Activated T-helper 2 cell treated with anti-CD3 and anti-CD28 coated beads, Interferon-gamma antibody, Interleukin-2, Interleukin-4, amounts not matched to agents 10 μg/mL and 5 μg/mL and 100 μg/mL, durations not matched to agents 14 hours and 24 hours and 36 hours (primary cell): ENCODE data around the gene DAPK3. TPM values are rescaled to one million over a fixed set of nuclear protein-coding genes. Genes with fewer than 3 reads are reported as not detected.

Source experiments
- DNase-seq: peaks from one replicate; pipeline ENCODE4 v3.0.0; 2021; ENCODE audit warnings: low spot score
- H3K27ac Mint-ChIP-seq: one replicate; pipeline ENCODE4 v1.8.0; 2021; ENCODE audit warnings: mixed read lengths
- H3K27me3 Mint-ChIP-seq: one replicate; pipeline ENCODE4 v1.8.0; 2021; ENCODE audit warnings: low read depth, mixed read lengths
- H3K36me3 Mint-ChIP-seq: one replicate; pipeline ENCODE4 v1.8.0; 2021; ENCODE audit warnings: low read depth, mixed read lengths
- H3K4me1 Mint-ChIP-seq: one replicate; pipeline ENCODE4 v1.8.0; 2021; ENCODE audit warnings: low read depth, mixed read lengths
- H3K4me3 Mint-ChIP-seq: one replicate; pipeline ENCODE4 v1.8.0; 2021; ENCODE audit warnings: low read depth, mild to moderate bottlenecking, moderate library complexity, mixed read lengths
- H3K9me3 Mint-ChIP-seq: one replicate; pipeline ENCODE4 v1.8.0; 2021; ENCODE audit warnings: mixed read lengths
- intact Hi-C: fragments of 100-400 bp; cut with micrococcal nuclease; formaldehyde crosslinking; loops from one replicate; pipeline ENCODE4 v1.15.1; 2023
- total RNA-seq: library from RNA; stranded (reverse); gene quantifications from 2 replicates; pipeline ENCODE4 v1.2.3, GENCODE V29; 2022

Gene DAPK3
- total RNA-seq, 1 donor from 2014 or later, result 40.1 TPM

DNA sequence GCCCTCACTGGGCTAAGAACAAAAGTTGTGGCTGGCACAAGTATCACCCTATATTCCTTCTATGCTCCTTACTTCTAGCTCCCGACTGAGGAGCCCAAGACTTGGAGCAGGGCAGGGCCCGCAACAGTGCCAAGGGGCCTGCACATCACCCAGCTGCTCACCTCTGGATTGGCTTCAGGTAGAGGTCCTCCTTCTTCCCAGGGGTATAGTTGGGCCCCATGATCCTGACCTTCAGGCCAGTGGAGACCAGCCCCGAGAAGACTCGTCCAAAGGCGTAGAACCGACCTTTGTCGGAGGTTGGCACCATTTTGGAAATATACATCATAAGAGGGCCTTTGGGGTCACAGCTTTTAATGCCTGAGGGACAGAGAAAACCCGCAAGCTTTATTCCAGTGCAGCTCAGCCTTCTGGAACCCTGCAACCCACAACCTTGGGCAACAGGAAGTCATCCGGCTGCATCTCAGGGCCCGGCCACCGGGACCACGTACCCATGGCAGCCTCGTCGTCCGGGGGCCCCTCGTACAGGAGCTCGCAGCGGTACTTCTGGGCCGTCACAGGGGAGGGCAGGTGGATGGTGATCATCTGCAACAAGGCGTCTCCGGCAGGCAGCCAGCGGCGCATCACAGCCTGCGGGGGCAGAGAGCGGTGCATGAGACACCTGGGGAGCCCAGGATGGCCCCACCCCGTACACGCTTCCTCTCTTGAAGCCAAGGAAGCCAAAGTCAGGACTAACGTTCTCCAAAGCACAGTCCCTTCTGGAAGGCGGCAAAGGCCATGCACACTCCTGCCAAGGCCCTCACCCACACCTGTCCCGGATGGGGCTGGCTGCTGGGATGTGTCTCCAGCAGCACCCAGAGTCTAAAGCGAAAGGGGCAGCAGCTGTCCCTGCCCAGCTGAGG lies 9.7 kb upstream of the DAPK3 start:
- H3K36me3 Mint-ChIP-seq, result peaks cover 96% of the 10 kb centered on the region
- H3K4me1 Mint-ChIP-seq, result peaks cover 19% of the 10 kb centered on the region
- intact Hi-C loops, result loop anchor here (10.0 kb wide), 1 partner anchor 216 kb away; the partner anchor contains the start of genes APBA3 and MRPL54
- H3K27me3 Mint-ChIP-seq, result no peaks in the 10 kb centered on the region
- no peak for DNase-seq
- H3K9me3 Mint-ChIP-seq, result no peaks in the 10 kb centered on the region
- H3K4me3 Mint-ChIP-seq, result no peak overlapping the region
- H3K27ac Mint-ChIP-seq, result no peak overlapping the region

DNA sequence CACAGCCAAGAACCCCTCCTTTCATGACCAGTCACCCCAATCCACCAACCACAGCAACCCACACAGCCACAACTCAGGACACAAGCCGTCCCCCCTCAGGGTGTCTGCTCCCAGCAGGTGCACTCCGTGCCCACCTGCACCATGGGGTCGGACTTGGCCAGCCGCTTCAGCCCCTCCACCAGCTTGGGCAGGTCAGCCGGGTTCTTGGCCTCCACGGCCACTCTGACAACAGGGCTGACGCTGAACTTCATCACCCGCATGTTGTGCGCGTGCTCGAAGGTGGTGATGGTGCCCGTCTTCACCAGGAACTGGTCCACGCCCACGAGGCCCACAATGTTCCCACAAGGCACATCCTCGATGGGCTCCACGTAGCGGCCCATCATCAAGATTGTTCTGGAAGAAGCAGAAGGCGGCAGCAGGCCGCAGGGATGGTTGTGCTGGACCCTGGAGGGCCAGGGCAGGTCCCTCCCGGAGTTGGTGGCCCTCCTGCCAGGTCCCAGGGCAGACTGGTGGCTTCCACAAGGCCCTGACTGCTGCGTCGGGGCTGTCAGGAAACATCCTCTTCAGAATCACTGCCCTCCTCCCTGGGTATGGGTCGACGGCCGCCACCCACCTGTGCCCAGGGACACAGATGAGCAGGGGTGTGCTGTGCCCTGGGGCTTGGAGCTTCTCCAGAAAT lies 8.9 kb upstream of the DAPK3 start:
- no peak for DNase-seq
- Mint-ChIP-seq H3K4me1 (peaks cover 19% of the 10 kb centered on the region), H3K27ac (no peak overlapping the region), H3K36me3 (peaks cover 91% of the 10 kb centered on the region), H3K9me3 (no peaks in the 10 kb centered on the region), H3K27me3 (no peaks in the 10 kb centered on the region), H3K4me3 (no peak overlapping the region)
- intact Hi-C loops, result loop anchor here (10.0 kb wide), 1 partner anchor 215 kb away; the partner anchor contains the start of genes APBA3 and MRPL54

DNA sequence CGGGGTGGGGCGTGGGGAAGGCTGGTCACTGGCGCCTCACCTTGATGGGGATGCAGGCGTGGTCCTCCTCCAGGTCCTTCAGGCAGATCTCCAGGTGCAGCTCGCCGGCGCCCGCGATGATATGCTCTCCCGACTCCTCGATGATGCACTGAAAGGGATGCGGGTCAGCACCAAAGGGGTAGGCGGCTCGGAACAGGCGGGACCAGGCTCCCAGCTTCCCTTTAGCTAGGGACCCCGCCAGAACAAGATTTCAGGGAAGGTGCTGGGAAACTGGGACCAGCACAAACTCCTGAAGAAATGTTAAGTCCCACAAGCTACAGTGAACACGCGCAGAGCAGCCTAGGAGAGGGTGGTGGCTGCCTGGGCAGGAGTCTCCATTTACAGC lies 8.4 kb upstream of the DAPK3 start:
- H3K27me3 Mint-ChIP-seq, result no peaks in the 10 kb centered on the region
- peaks cover 18% of the 10 kb centered on the region for H3K4me1 Mint-ChIP-seq
- intact Hi-C loops, result no loop called here
- DNase-seq, result no peak
- H3K27ac Mint-ChIP-seq, result no peak overlapping the region
- peaks cover 86% of the 10 kb centered on the region for H3K36me3 Mint-ChIP-seq
- no peak overlapping the region for H3K4me3 Mint-ChIP-seq
- H3K9me3 Mint-ChIP-seq, result no peaks in the 10 kb centered on the region

DNA sequence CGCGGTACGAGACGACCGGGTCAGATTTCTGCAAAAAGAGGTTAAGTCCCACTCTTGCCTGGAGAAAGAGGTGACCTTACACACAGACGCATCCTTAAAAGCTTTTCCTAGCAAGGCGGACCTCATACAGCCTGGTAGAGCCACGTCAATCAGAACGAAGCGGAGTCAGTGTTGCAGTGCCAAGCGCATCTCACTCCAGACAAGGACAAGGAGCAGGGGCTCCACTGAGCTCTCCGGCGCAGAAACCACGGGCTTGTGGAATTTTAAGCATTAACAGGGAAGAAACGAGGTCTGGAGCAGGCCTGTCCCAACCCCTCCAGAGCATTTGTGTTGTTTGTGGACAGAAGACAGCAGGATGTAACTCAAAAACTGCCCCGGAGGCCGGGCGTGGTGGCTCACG lies 7.2 kb upstream of the DAPK3 start:
- H3K4me3 Mint-ChIP-seq, result no peak overlapping the region
- no peaks in the 10 kb centered on the region for H3K9me3 Mint-ChIP-seq
- intact Hi-C loops, result no loop called here
- H3K4me1 Mint-ChIP-seq, result peaks cover 7% of the 10 kb centered on the region
- H3K27ac Mint-ChIP-seq, result no peak overlapping the region
- H3K36me3 Mint-ChIP-seq, result peaks cover 74% of the 10 kb centered on the region
- DNase-seq, result no peak
- no peaks in the 10 kb centered on the region for H3K27me3 Mint-ChIP-seq

DNA sequence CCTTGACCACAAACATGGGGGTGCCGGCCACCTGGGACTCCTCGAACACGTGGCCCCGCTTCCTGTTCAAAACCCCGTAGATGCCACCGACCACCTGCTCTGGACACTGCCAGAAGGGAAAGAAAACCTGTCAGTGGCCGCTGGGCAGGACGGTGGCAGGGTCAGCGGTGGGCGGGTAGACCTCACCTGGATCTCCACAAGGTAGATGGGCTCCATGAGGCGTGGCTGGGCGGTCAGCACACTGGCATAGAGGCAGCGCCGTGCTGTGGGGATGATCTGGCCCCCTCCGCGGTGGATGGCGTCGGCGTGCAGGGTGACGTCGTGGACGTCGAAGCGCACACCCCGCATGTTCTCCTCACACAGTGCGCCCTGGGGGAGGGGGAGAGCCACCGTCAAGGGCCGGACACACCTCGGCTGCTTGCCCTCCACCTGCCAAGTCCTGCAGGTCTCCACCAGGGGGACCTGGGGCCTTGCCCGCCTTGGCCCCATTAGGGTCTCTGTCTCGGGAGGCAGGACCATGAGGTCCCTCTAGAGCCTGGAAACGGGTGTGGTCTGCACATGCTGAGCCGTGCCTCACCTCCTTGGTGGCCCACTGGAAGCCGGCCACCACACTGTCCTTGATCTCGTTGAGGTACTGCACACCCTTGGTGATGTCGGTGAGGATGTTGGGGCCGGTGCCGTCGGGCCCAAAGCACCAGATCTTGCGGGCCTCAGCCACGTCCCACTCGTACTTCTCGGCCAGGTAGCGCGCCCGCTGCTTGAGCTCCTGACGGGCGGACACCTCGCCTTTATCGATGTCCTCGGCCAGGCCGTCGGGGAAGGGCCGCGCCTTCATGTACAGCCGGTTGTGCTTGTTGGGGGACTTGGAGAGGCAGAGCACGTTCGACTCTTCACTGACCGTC lies 6.6 kb upstream of the DAPK3 start:
- peaks cover 68% of the 10 kb centered on the region for H3K36me3 Mint-ChIP-seq
- no peak for DNase-seq
- no peak overlapping the region for H3K27ac Mint-ChIP-seq
- H3K9me3 Mint-ChIP-seq, result no peaks in the 10 kb centered on the region
- no peaks in the 10 kb centered on the region for H3K27me3 Mint-ChIP-seq
- no peak overlapping the region for H3K4me3 Mint-ChIP-seq
- H3K4me1 Mint-ChIP-seq, result peaks cover under 1% of the 10 kb centered on the region
- intact Hi-C loops, result no loop called here

DNA sequence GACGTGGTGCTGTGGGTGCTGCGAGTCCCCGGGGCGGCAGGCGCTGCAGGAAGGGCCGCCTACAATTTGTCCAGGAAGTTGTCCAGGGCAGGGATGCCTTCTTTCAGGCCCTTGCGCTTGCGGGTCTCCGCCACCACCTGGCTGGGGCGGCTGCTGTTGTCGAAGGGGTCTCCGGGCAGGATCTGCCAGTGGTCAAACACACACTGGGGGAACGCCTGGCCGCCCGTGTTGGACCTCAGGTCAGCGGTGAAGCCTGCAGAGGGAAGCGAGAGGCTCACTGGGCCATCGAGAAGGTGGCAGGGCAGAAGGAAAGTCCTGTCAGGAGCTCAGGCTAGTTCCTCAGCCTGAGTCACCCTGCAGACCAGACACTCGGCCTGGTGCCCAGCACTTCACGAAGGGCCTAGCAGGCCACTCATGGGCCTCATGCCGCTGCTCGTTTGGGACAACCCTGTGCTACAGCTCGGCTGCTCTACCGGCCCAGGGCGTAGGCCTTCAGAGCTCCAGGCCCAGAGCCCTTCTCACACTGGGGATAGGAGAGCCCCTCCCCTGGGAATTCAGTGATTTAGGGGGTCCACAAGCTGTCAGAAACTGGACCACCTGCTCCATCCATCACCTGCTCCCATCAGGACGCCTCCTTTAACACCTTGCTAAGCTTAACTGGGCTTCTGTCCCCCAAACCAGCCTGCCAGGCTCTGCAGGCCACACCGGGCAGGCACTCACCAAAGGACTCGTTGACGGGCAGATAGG lies 5.8 kb upstream of the DAPK3 start:
- H3K9me3 Mint-ChIP-seq, result no peaks in the 10 kb centered on the region
- intact Hi-C loops, result no loop called here

DNA sequence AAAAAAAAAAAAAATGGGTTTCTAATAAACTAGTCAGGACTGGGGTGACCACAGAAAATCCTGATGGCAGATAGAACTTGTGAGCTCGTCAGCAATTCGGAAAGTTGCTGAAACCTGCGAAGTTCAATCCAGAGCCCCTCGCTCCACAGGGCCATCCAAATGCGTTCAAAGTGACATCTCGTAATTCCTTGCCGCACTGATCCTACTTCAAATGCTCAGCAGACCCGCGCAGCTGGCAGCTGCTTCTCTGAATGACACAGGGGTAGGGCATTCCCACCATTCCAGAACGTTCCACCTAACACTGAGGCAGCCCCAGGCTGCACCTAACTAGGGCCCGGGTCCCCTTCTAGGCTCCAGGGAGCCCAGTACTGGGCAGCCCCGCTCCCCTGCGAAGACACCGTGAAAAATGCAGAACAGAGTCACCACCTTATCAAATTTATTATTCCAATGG lies 4.8 kb upstream of the DAPK3 start:
- Mint-ChIP-seq H3K36me3 (peaks cover 50% of the 10 kb centered on the region), H3K27me3 (no peaks in the 10 kb centered on the region), H3K4me3 (no peak overlapping the region), H3K27ac (no peak overlapping the region), H3K9me3 (no peaks in the 10 kb centered on the region), H3K4me1 (peaks cover 5% of the 10 kb centered on the region)
- intact Hi-C loops, result no loop called here
- no peak for DNase-seq

More for the DNA sequence above, 5.8 kb upstream of the DAPK3 start:
- Mint-ChIP-seq H3K4me1 (no peaks in the 10 kb centered on the region), H3K27me3 (no peaks in the 10 kb centered on the region), H3K36me3 (peaks cover 60% of the 10 kb centered on the region), H3K27ac (no peak overlapping the region), H3K4me3 (no peak overlapping the region)
- DNase-seq, result no peak

DNA sequence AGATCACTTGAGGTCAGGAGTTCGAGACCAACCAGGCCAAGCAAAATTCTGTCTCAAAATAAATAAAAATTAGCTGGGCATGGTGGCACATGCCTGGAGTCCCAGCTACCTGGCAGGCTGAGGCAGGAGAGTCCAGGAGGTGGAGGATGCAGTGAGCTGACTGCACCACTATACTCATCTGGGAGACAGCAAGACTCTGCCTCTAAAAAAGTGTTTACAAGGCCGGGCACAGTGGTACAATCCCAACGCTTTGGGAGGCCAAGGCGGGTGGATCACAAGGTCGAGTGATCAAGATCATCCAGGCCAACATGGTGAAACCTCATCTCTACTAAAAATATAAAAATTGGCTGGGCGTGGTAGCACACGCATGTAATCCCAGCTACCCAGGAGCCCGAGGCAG lies 4.2 kb upstream of the DAPK3 start:
- DNase-seq, result no peak
- Mint-ChIP-seq H3K4me1 (peaks cover 7% of the 10 kb centered on the region), H3K36me3 (peaks cover 45% of the 10 kb centered on the region), H3K27me3 (no peaks in the 10 kb centered on the region), H3K27ac (no peak overlapping the region), H3K4me3 (no peak overlapping the region), H3K9me3 (no peaks in the 10 kb centered on the region)
- intact Hi-C loops, result no loop called here

DNA sequence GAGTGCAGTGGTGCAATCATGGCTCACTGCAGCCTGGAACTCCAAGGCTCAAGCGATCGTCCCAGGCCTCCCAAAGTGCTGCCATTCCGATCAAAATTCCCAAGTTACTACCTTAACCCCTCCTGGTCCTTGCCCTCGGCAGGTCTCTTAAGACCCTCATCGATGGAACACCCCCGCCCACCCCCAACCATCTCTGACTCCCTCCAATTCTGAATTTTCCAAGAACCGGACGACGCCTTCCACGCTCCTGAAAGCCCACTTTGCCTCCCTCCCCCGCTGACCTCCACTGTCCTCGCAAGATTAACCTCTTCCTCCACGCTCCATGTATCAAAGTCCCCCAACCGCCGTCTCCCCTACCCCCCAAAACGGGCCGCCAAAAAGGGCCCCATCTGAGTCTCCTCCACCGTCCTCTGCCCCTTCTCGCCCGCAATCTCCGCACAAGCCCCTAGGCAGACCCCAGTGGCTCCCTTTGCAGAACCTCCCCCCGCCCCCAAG lies 539 bp downstream of the DAPK3 start:
- Mint-ChIP-seq H3K9me3 (no peaks in the 10 kb centered on the region), H3K4me3 (peak overlapping the region; percentile 91), H3K27ac (peak overlapping the region; percentile 74), H3K4me1 (peaks cover 17% of the 10 kb centered on the region), H3K27me3 (no peaks in the 10 kb centered on the region), H3K36me3 (peaks cover 30% of the 10 kb centered on the region)
- no peak for DNase-seq
- intact Hi-C loops, result no loop called here

DNA sequence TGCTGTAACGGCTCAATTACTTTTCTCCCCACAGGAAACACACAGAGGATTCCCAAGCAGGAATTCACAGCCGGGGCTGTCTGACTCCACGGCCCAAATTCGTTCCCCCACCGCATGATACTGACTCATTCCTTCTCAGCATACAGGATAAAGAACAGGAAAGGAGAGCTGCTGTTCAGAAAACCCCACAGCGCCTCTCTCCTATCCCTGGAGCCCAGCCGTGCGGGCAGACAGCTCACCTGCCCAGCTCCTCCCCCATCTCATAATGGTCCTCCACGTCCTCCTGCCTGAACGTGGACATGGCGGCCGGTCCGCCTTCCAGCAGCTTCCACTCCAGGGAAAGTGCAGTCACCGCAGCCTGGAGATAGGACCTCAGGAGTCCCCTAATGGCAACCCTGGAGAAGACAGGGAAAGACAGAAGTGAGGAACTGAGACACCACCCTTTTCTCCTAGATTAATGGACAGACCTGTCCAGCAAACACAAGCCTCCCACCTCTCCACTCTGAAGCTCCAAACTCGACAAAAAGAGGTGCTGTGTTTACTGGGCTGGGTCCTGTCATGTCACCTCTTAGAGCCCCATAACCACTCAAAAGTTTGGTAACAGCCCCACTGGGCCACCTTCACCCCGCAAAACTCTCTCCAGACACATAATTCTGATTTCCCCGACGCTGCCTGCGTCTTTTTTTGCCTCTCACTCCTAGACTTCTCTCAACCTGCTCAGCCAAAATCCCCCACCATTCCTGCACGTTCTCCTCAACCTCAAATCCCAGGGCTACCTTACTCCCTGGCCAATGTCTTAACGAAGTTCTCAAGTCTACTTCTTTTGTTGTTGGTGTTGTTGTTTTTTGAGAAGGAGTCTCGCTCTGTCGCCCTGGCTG lies 1.2 kb downstream of the DAPK3 start:
- Mint-ChIP-seq H3K4me3 (peak overlapping the region; percentile 91), H3K4me1 (peaks cover 17% of the 10 kb centered on the region), H3K36me3 (peaks cover 34% of the 10 kb centered on the region), H3K9me3 (no peaks in the 10 kb centered on the region), H3K27ac (peak overlapping the region; percentile 74), H3K27me3 (no peaks in the 10 kb centered on the region)
- intact Hi-C loops, result no loop called here
- no peak for DNase-seq
